H1 (cell line): ENCODE measurements around the gene IFTAP. TPM values are rescaled to one million over a fixed set of nuclear protein-coding genes. Genes with fewer than 3 reads are reported as not detected.

Experiments used
- CTCF ChIA-PET: fragments of 300-600 bp; sonication (Branson Sonifier 250); formaldehyde crosslinking; loops from one replicate; lab custom pipeline; 2021; ENCODE audit not compliant: partially characterized antibody; lab: Charles Lee
- POLR2A ChIA-PET: fragments of 300-600 bp; sonication (Branson Sonifier 250); formaldehyde crosslinking; loops from one replicate; lab custom pipeline; 2021; ENCODE audit warnings: inconsistent platforms; ENCODE audit not compliant: partially characterized antibody; lab: Charles Lee
- DNase-seq, 2 experiments: peaks; one replicate each; pipeline versions ENCODE4 v3.0.0 to v3.0.0-alpha.2; 2010 to 2022; ENCODE audit warnings: low spot score in 2 of 2, low read depth in 1 of 2, mixed read lengths in 1 of 2
- FAIRE-seq: peaks from 2 replicates; lab custom pipeline; 2011; peaks lifted over from hg19 to GRCh38; lab: Jason Lieb, UNC
- H2AFZ ChIP-seq: 2 replicates; pipeline ENCODE4 v1.8.1; 2012; ENCODE audit warnings: low read length, inconsistent platforms
- H2AK5ac ChIP-seq: 2 replicates; pipeline ENCODE4 v1.6.1; 2013; ENCODE audit warnings: low read depth, low read length
- H2BK120ac ChIP-seq: replicated peaks from 2 replicates; pipeline ENCODE3; 2013; ENCODE audit warnings: low read depth, low read length, inconsistent platforms
- H2BK12ac ChIP-seq: 2 replicates; pipeline ENCODE4 v1.6.1; 2013; ENCODE audit warnings: low read depth, low read length
- H2BK15ac ChIP-seq: 2 replicates; pipeline ENCODE4 v1.6.1; 2013; ENCODE audit warnings: low read length
- H2BK20ac ChIP-seq: 2 replicates; pipeline ENCODE4 v1.6.1; 2013; ENCODE audit warnings: low read length
- H2BK5ac ChIP-seq: 2 replicates; pipeline ENCODE4 v1.6.1; 2013; ENCODE audit warnings: low read depth, low read length
- H3K14ac ChIP-seq: 2 replicates; pipeline ENCODE4 v1.6.1; 2013; ENCODE audit warnings: inconsistent platforms; ENCODE audit not compliant: insufficient read length
- H3K18ac ChIP-seq: 2 replicates; pipeline ENCODE4 v1.6.1; 2013; ENCODE audit warnings: low read length; ENCODE audit errors: extremely low read depth
- H3K23ac ChIP-seq: 2 replicates; pipeline ENCODE4 v1.6.1; 2013; ENCODE audit warnings: inconsistent platforms; ENCODE audit not compliant: insufficient read length
- H3K23me2 ChIP-seq: 2 replicates; pipeline ENCODE4 v1.6.1; 2013; ENCODE audit warnings: low read depth, low read length
- H3K27ac ChIP-seq: 2 replicates; pipeline ENCODE4 v1.6.1; 2011; ENCODE audit warnings: low read depth, low read length, inconsistent platforms
- H3K27me3 ChIP-seq, 4 experiments: replicated peaks in 1 of 4; 1 replicate in 1 of 4; 2 replicates in 3 of 4; pipeline versions ENCODE4 v1.6.1 to v1.8.1; 2011 to 2013; ENCODE audit warnings: low read length in 3 of 4, mild to moderate bottlenecking in 3 of 4, inconsistent platforms in 2 of 4, mixed read lengths in 2 of 4, moderate library complexity in 1 of 4; ENCODE audit not compliant: control insufficient read depth in 3 of 4, insufficient read depth in 3 of 4; ENCODE audit errors: extremely low read depth in 1 of 4
- H3K36me3 ChIP-seq, 4 experiments: 2 replicates each; pipeline versions ENCODE4 v1.6.1 to v1.8.1; 2011 to 2013; ENCODE audit warnings: mild to moderate bottlenecking in 4 of 4, low read length in 3 of 4, moderate library complexity in 2 of 4, control low read depth in 1 of 4, inconsistent platforms in 1 of 4; ENCODE audit not compliant: insufficient read depth in 4 of 4, control insufficient read depth in 2 of 4
- H3K4ac ChIP-seq: replicated peaks from 2 replicates; pipeline ENCODE3; 2013; ENCODE audit warnings: low read length, low read depth, mixed read lengths, inconsistent platforms; ENCODE audit not compliant: insufficient read length
- H3K4me1 ChIP-seq, 4 experiments: replicated peaks in 1 of 4; 1 replicate in 1 of 4; 2 replicates in 3 of 4; pipeline versions ENCODE4 v1.6.1 to v1.8.1; 2011 to 2013; ENCODE audit warnings: low read length in 3 of 4, inconsistent platforms in 2 of 4, mixed read lengths in 1 of 4; ENCODE audit not compliant: insufficient read depth in 4 of 4, control insufficient read depth in 3 of 4
- H3K4me2 ChIP-seq, 2 experiments: 2 replicates each; pipeline versions ENCODE4 v1.6.1 to v1.8.1; 2011 to 2013; ENCODE audit warnings: low read depth in 2 of 2, low read length in 2 of 2, control low read depth in 1 of 2, inconsistent platforms in 1 of 2, mild to moderate bottlenecking in 1 of 2; ENCODE audit not compliant: insufficient read depth in 1 of 2
- H3K4me3 ChIP-seq, 4 experiments: fragments of 200-600, 300-600 bp in 1 of 4; sonication (generic), shearing (Covaris generic), sonication (Bioruptor Twin) in 1 of 4; 2 replicates each; pipeline versions ENCODE4 v1.5.1 to v1.8.1; 2011 to 2016; ENCODE audit warnings: low read length in 4 of 4, low read depth in 3 of 4, control low read depth in 2 of 4, inconsistent platforms in 2 of 4, mild to moderate bottlenecking in 2 of 4, mixed read lengths in 1 of 4, moderate library complexity in 1 of 4; ENCODE audit not compliant: insufficient read depth in 2 of 4; ENCODE audit errors: extremely low read depth in 1 of 4
- H3K56ac ChIP-seq: replicated peaks from 2 replicates; pipeline ENCODE3; 2013; ENCODE audit warnings: low read depth, mild to moderate bottlenecking, mixed read lengths, low read length, inconsistent platforms; ENCODE audit not compliant: insufficient read length
- H3K79me1 ChIP-seq: 2 replicates; pipeline ENCODE4 v1.6.1; 2013; ENCODE audit warnings: low read depth, low read length, control low read depth
- H3K79me2 ChIP-seq, 2 experiments: 2 replicates each; pipeline versions ENCODE4 v1.6.1 to v1.8.1; 2012 to 2013; ENCODE audit warnings: low read length in 2 of 2, mild to moderate bottlenecking in 2 of 2, inconsistent platforms in 1 of 2; ENCODE audit not compliant: insufficient read depth in 2 of 2, control insufficient read depth in 1 of 2
- H3K9ac ChIP-seq, 4 experiments: replicated peaks in 1 of 4; 1 replicate in 1 of 4; 2 replicates in 3 of 4; pipeline versions ENCODE4 v1.6.1 to v1.8.1; 2011 to 2013; ENCODE audit warnings: low read depth in 3 of 4, low read length in 3 of 4, control low read depth in 2 of 4, mild to moderate bottlenecking in 2 of 4, moderate library complexity in 2 of 4, inconsistent platforms in 1 of 4; ENCODE audit errors: extremely low read depth in 1 of 4
- H3K9me3 ChIP-seq, 2 experiments: 2 replicates each; pipeline versions ENCODE4 v1.6.1 to v1.8.1; 2012 to 2013; ENCODE audit warnings: mild to moderate bottlenecking in 2 of 2, moderate library complexity in 2 of 2, control low read depth in 1 of 2, inconsistent platforms in 1 of 2, low read depth in 1 of 2, low read length in 1 of 2, mixed read lengths in 1 of 2; ENCODE audit not compliant: insufficient read depth in 2 of 2
- H4K20me1 ChIP-seq, 2 experiments: replicated peaks in 1 of 2; 2 replicates each; pipeline versions ENCODE3 to v1.8.1; 2011 to 2013; ENCODE audit warnings: inconsistent platforms in 2 of 2, low read length in 2 of 2, mild to moderate bottlenecking in 1 of 2; ENCODE audit not compliant: insufficient read depth in 2 of 2, control insufficient read depth in 1 of 2
- H4K5ac ChIP-seq: 2 replicates; pipeline ENCODE4 v1.6.1; 2013; ENCODE audit warnings: low read length, low read depth, mixed read lengths, inconsistent platforms; ENCODE audit not compliant: insufficient read length
- H4K8ac ChIP-seq: 2 replicates; pipeline ENCODE4 v1.8.0; 2013; ENCODE audit warnings: mild to moderate bottlenecking, moderate library complexity, low read length, inconsistent platforms; ENCODE audit not compliant: insufficient read depth; ENCODE audit errors: extremely low read depth
- H4K91ac ChIP-seq: replicated peaks from 2 replicates; pipeline ENCODE3; 2013; ENCODE audit warnings: low read length, mixed read lengths, inconsistent platforms; ENCODE audit not compliant: insufficient read length
- BRCA1 ChIP-seq: IDR thresholded peaks from 2 replicates; pipeline ENCODE4 v1.6.1; 2012; ENCODE audit warnings: low read depth, low read length, improper control_type of control experiment
- CBX5 ChIP-seq: fragments of 300-800, 300-1000 bp; sonication (generic); IDR thresholded peaks from 2 replicates; pipeline ENCODE4 v1.7.1; 2016; ENCODE audit warnings: antibody characterized with exemption, low read length, low read depth
- CHD1 ChIP-seq: IDR thresholded peaks from 2 replicates; pipeline ENCODE4 v1.6.1; 2012; ENCODE audit warnings: low read depth, low read length, improper control_type of control experiment
- CTCF ChIP-seq, 3 experiments: IDR thresholded peaks; 1 replicate in 2 of 3; 2 replicates in 1 of 3; pipeline versions ENCODE4 v1.5.1 to v1.6.1; 2011; ENCODE audit warnings: low read length in 3 of 3, mild to moderate bottlenecking in 3 of 3, inconsistent platforms in 2 of 3, low read depth in 1 of 3, moderate library complexity in 1 of 3; ENCODE audit not compliant: insufficient read depth in 1 of 3; ENCODE audit errors: control extremely low read depth in 1 of 3
- FOSL1 ChIP-seq: IDR thresholded peaks from 2 replicates; pipeline ENCODE4 v1.6.1; 2011; ENCODE audit warnings: mild to moderate bottlenecking, low read depth, low read length, moderate library complexity; ENCODE audit not compliant: insufficient read depth
- RAD21 ChIP-seq, 2 experiments: IDR thresholded peaks in 1 of 2; conservative IDR thresholded peaks in 1 of 2; 2 replicates each; pipeline ENCODE4 v1.6.1; 2011; ENCODE audit warnings: low read depth in 2 of 2, low read length in 2 of 2, improper control_type of control experiment in 1 of 2, inconsistent platforms in 1 of 2, mild to moderate bottlenecking in 1 of 2, moderate library complexity in 1 of 2
- RFX5 ChIP-seq: IDR thresholded peaks from 2 replicates; pipeline ENCODE4 v1.6.1; 2011; ENCODE audit warnings: low read depth, low read length, improper control_type of control experiment, borderline replicate concordance
- SP4 ChIP-seq: IDR thresholded peaks from 2 replicates; pipeline ENCODE4 v1.6.1; 2012; ENCODE audit warnings: low read length, inconsistent platforms
- TBP ChIP-seq: IDR thresholded peaks from 2 replicates; pipeline ENCODE4 v1.6.1; 2011; ENCODE audit warnings: low read depth, low read length, improper control_type of control experiment
- TEAD4 ChIP-seq: IDR thresholded peaks from 2 replicates; pipeline ENCODE4 v1.6.1; 2012; ENCODE audit warnings: low read depth, low read length, inconsistent platforms, mixed read lengths
- WGBS, 2 experiments: shearing (Covaris generic) in 1 of 2; methylation state at CpG; one replicate each; pipeline versions ENCODE4 v1.1.6 to v1.1.7; 2013 to 2015; ENCODE audit warnings: low lambda C conversion rate in 2 of 2, mixed read lengths in 2 of 2, inconsistent platforms in 1 of 2, low coverage in 1 of 2, missing lambda C conversion rate in 1 of 2; ENCODE audit not compliant: insufficient replicate concordance in 2 of 2, insufficient coverage in 1 of 2, insufficient read length in 1 of 2; ENCODE audit errors: extremely low coverage in 1 of 2, missing lambda C conversion rate in 1 of 2; 5-methylcytosine and 5-hydroxymethylcytosine counted together
- polyA plus RNA-seq, 7 experiments: library from polyadenylated mRNA; depleted of rRNA in 3 of 7; stranded (reverse) in 5 of 7; unstranded in 2 of 7; fragments of >200 nt in 5 of 7; fragments of 200-250 nt in 2 of 7; gene quantifications; 1 replicate in 5 of 7; 2 replicates in 1 of 7; 4 replicates in 1 of 7; pipeline versions ENCODE4 v1.2.1 to v1.2.3, GENCODE V29; 2011 to 2013; ENCODE audit warnings: missing spikeins in 2 of 7, mixed read lengths in 2 of 7
- total RNA-seq: library from RNA; stranded (reverse); fragmentation: NEBNext Ultra II Directional; extraction: Animal tissue kit (Norgen Biotek cat#: 25700); gene quantifications from 2 replicates; pipeline ENCODE4 v1.2.1, GENCODE V29; 2021

Gene IFTAP
- total and polyA plus RNA-seq, 2 of the 8 experiments (the other 6 are each of a cell fraction or from before 2014, with no cell fraction given) = 21.2 to 23.9 TPM

- Histone ChIP-seq H2BK12ac (no peak overlapping the region), H4K20me1 (peaks cover 0 to under 1% of the 10 kb centered on the region in 2 experiments), H3K4me3 (no peak overlapping the region), H3K27ac (no peak overlapping the region), H3K4ac (no peak overlapping the region), H3K18ac (no peak overlapping the region), H2AFZ (no peak overlapping the region), H4K5ac (no peak overlapping the region), H3K9me3 (no peaks in the 10 kb centered on the region), H3K23ac (no peak overlapping the region), H3K4me1 (no peaks in the 10 kb centered on the region), H3K9ac (no peak overlapping the region), H4K91ac (no peak overlapping the region), H2BK15ac (no peak overlapping the region), H3K79me1 (no peaks in the 10 kb centered on the region), H4K8ac (no peak overlapping the region), H3K4me2 (no peak overlapping the region), H3K27me3 (no peaks in the 10 kb centered on the region), H3K23me2 (no peaks in the 10 kb centered on the region), H3K36me3 (no peaks in the 10 kb centered on the region), H2BK5ac (no peak overlapping the region), H2BK120ac (no peak overlapping the region), H3K56ac (no peak overlapping the region), H3K79me2 (no peaks in the 10 kb centered on the region), H2BK20ac (no peak overlapping the region), H3K14ac (no peak overlapping the region), H2AK5ac (no peak overlapping the region)
- no peak for DNase-seq
- POLR2A ChIA-PET = no interaction called here
- FAIRE-seq = no peak
- CTCF ChIA-PET = interaction anchor here (1.3 to 6.1 kb wide), 4 partner anchors 8 to 173 kb away, joined by 6 to 45 read pairs (median 19); no protein-coding TSS in a partner anchor
- 85% methylated on average over 8 of the region's 8 CpGs; no CpG with 5 or more reads in 1 of the 2 experiments for WGBS, 2 experiments
- TF ChIP-seq BRCA1 = no peak
- TF ChIP-seq TEAD4 = no peak
- TF ChIP-seq TBP = no peak
- TF ChIP-seq CTCF (IDR thresholded peaks at IDR 0.05; ENCODE audit: control extremely low read depth in 1 of 3, insufficient read depth in 1 of 3, low read depth in 1 of 3, low read length in 3 of 3) = no peak
- no peak for TF ChIP-seq RFX5
- TF ChIP-seq CBX5 = no peak
- no peak for TF ChIP-seq SP4
- no peak for TF ChIP-seq RAD21 (IDR thresholded peaks at IDR 0.05 in 1 of 2, conservative IDR thresholded peaks at IDR 0.05 in 1 of 2; ENCODE audit: low read depth in 2 of 2, low read length in 2 of 2)
- no peak for TF ChIP-seq FOSL1
- no peak for TF ChIP-seq CHD1
These were observed 19.8 kb upstream of the IFTAP start for GRCh38 chr11:36574486-36574885.
